Coronary artery (tissue), 2 donors: ENCODE results near the gene TMEM236.
A peak's percentile ranks its signal among the peaks of the same experiment; 100 is the strongest.

Experiments used
- DNase-seq: peaks from one replicate; pipeline ENCODE4 v3.0.0-alpha.2; 2017; ENCODE audit warnings: low spot score
- H3K27ac ChIP-seq, 2 donors: fragments of 200-600 bp; sonication (generic); one replicate each; pipeline ENCODE4 v1.5.1; 2016 to 2019
- H3K4me3 ChIP-seq: fragments of 200-600 bp; sonication (generic); 2 replicates; pipeline ENCODE4 v1.5.1; 2016; ENCODE audit warnings: mild to moderate bottlenecking, moderate library complexity
- TF ChIP-seq, protein P1 (sequence below): fragments of 200-600 bp; sonication (generic); IDR thresholded peaks from one replicate; pipeline ENCODE4 v1.5.1; 2019; ENCODE audit warnings: antibody characterized with exemption

The TMEM236 gene

DNA sequence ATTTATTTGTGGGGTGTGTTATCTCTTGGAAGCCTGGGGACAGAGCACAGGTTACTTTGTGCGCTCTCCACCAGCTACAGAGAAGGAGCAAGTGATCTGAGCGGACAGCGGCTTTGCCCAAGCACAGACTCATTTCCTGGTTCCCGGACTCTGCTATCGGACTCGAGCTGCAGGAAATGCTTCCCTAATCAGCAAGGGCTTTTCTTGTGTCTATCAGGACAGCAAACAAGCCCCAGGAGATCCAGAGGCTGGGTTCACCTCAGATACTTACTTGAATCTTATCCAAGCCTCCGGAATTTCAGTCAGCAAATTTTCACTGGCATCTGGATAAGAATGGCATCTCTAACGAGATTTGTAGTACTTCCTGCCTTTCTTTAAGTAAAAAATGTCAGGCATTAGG, 84.9 kb downstream of the TMEM236 start:
- Histone ChIP-seq H3K27ac (no peak overlapping the region), H3K4me3 (peak overlapping the region; percentile 52)
- TF ChIP-seq, protein P1, sequence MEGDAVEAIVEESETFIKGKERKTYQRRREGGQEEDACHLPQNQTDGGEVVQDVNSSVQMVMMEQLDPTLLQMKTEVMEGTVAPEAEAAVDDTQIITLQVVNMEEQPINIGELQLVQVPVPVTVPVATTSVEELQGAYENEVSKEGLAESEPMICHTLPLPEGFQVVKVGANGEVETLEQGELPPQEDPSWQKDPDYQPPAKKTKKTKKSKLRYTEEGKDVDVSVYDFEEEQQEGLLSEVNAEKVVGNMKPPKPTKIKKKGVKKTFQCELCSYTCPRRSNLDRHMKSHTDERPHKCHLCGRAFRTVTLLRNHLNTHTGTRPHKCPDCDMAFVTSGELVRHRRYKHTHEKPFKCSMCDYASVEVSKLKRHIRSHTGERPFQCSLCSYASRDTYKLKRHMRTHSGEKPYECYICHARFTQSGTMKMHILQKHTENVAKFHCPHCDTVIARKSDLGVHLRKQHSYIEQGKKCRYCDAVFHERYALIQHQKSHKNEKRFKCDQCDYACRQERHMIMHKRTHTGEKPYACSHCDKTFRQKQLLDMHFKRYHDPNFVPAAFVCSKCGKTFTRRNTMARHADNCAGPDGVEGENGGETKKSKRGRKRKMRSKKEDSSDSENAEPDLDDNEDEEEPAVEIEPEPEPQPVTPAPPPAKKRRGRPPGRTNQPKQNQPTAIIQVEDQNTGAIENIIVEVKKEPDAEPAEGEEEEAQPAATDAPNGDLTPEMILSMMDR, result no peak
- no peak for DNase-seq

DNA sequence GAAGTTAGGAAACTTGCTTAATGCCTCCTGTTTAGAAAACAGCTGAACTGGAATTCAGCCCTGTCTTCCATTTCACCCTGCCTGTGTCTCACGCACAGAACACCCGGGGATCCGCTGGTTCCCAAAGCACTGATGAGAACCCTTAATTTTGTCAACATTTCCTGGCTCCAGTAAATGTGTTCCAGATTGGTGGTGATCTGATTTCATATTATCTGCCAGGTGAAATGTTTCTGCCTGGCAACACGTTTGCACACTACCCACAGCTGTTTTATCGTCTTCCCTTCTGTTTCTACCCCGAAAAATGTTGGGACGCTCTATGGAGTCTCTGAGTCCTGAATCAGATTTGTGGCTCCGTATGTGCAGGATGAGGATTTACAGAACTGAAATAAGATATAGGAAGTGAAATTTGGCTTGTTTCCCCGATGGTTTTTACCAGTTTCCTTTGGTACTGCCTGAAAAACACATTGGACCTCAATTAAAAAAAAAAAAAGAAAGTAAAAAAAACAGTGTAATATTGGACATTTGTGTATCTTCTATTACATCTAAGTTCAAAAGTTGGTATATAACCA, 86.2 kb downstream of the TMEM236 start:
- TF ChIP-seq, protein P1, result no peak
- no peak overlapping the region for H3K4me3 ChIP-seq
- no peak overlapping the region for H3K27ac ChIP-seq
- DNase-seq, result no peak

DNA sequence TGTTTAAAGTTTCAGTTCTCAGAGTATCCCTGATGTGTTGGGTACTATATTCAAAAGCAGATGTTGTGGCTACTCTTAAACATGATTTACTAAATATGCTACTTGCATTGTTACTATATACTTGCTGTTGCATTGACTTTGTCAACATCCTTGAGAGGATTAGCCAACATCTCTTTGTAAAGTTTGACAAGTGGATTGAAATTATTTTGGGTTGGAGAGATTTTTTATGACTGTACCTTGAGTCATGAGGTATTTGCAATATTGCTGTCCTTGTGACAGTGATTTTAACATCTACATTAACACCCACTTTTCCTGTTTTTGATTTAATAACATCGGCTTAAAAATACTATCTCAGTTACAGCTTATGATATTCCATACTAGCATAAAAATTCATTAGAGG, 89.0 kb downstream of the TMEM236 start:
- TF ChIP-seq, protein P1, result no peak

DNA sequence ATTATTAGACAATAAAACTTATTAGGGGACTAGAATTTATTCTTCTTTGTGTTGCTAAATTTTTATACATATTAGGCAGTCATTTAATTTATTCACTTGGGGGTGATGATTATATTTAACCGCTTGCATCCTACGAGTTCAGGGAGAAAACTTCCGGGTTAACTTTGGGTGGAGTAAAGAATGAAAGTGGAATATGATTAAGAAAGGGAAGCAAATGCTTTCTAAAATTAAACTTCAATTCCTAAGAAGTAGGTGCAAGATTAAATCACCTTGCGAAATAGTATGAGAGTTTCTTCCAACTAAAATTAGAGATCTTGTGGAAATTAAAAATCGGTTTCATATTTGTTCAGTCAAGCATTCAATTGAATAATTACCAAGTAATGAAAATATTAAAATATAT, 90.6 kb downstream of the TMEM236 start:
- no peak for DNase-seq
- TF ChIP-seq, protein P1, result no peak
- no peak overlapping the region for H3K27ac ChIP-seq
- no peak overlapping the region for H3K4me3 ChIP-seq

More for the DNA sequence above, 89.0 kb downstream of the TMEM236 start:
- Histone ChIP-seq H3K4me3 (no peak overlapping the region), H3K27ac (no peak overlapping the region)
- no peak for DNase-seq

DNA sequence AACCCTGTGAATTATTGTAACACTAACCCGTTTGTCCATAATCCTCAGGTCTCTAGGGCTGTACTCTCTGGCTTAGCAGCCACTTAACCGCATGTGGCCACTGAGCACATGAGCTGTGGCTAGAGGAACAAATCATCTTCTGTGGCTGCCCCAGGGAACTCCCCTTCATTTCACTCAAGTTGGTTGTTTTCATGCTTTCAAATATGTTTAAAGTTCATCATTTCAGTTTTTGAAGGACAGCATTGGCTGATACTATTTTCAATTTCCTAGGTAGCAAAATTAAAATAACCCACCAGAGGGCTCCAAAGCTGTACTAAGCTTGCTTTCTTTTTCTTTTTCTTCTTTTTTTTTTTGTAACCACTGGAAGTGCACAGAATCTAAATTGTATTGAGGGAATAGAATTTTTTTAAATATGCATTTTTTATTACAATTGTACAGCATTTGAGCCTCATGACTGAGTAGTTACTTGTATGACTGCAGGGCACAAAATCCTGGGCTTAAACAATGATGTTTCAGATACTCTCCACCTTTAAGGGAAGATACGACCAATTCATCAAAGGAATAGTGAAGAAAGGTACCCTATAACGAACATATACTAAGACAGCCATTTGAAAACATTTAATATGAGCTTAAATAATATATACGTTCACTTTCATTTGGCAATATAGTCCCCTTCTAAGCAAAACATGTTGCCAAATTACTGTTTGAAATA, 95.7 kb downstream of the TMEM236 start:
- TF ChIP-seq, protein P1, result no peak
- no peak for DNase-seq
- Histone ChIP-seq H3K4me3 (no peak overlapping the region), H3K27ac (no peak overlapping the region)

DNA sequence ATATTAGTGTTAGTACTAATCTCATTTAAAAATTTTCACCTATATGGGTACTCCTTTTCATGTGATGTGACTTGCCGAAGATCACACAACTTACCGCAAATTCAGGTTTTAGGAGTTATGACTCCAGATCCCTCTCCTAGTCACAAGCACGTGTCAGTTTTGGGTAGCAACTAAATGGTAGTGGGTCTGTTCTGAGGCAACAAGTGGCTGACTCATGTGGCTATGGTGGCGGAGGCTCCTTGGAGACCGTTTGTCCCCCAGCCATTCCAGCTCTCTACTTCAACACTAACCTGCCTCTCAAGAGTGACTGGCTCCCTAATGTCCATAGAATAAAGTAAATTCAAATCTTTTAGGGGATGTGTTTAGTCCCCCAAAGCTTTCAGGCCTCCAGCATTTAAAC, 96.6 kb downstream of the TMEM236 start:
- no peak for DNase-seq
- H3K27ac ChIP-seq, result no peak overlapping the region
- TF ChIP-seq, protein P1, result no peak
- H3K4me3 ChIP-seq, result no peak overlapping the region
